Activated effector memory CD4-positive, alpha-beta T cell treated with Interleukin-2 at 50 U/mL for 16 hours (primary cell): Measurements from ENCODE around the gene WBP11.

Experiments
- DNase-seq: peaks from one replicate; pipeline ENCODE4 v3.0.0-alpha.2; 2020

Gene WBP11

GRCh38 chr12:14803011-14803829, at the start of gene WBP11, which contains the start of gene C12orf60:
TSS of gene WBP11 (minus strand) at chr12:14803478. CDS start at chr12:14801383, 2,095 bp downstream.
TSS of gene C12orf60 (plus strand) at chr12:14803670. CDS start at chr12:14822936, 19,266 bp downstream.
- peak; percentile 83 for DNase-seq

GRCh38 chr12:14852880-14853279, 49.6 kb upstream of the WBP11 start:
- no peak for DNase-seq

- no peak for DNase-seq
Observed at GRCh38 chr12:14850929-14851663, 47.8 kb upstream of the WBP11 start.

- no peak for DNase-seq
Observed at GRCh38 chr12:14849661-14850060, 46.4 kb upstream of the WBP11 start.

- no peak for DNase-seq
Observed at GRCh38 chr12:14846876-14847580, 43.8 kb upstream of the WBP11 start.

GRCh38 chr12:14846042-14846587, 42.8 kb upstream of the WBP11 start:
- no peak for DNase-seq

- no peak for DNase-seq
Observed at GRCh38 chr12:14845350-14845750, 42.1 kb upstream of the WBP11 start.

- DNase-seq = no peak
Observed at GRCh38 chr12:14844401-14844800, 41.1 kb upstream of the WBP11 start.

GRCh38 chr12:14843425-14843887, 40.2 kb upstream of the WBP11 start, which contains the start of gene ART4:
TSS of gene ART4 (minus strand) at chr12:14843526. CDS start at chr12:14843113, 413 bp downstream.
- no peak for DNase-seq

GRCh38 chr12:14842315-14842714, 39.0 kb upstream of the WBP11 start:
- no peak for DNase-seq

GRCh38 chr12:14841761-14842160, 38.5 kb upstream of the WBP11 start:
- no peak for DNase-seq

- DNase-seq = no peak
Observed at GRCh38 chr12:14840616-14841015, 37.3 kb upstream of the WBP11 start.

GRCh38 chr12:14839262-14839661, 36.0 kb upstream of the WBP11 start:
- no peak for DNase-seq

- DNase-seq = no peak
Observed at GRCh38 chr12:14836336-14837210, 33.3 kb upstream of the WBP11 start.

- DNase-seq = no peak
Observed at GRCh38 chr12:14834509-14834908, 31.2 kb upstream of the WBP11 start.

GRCh38 chr12:14833952-14834351, 30.7 kb upstream of the WBP11 start:
- DNase-seq = no peak

GRCh38 chr12:14833336-14833735, 30.1 kb upstream of the WBP11 start:
- no peak for DNase-seq

- no peak for DNase-seq
Observed at GRCh38 chr12:14828892-14829291, 25.6 kb upstream of the WBP11 start.

GRCh38 chr12:14827043-14827442, 23.8 kb upstream of the WBP11 start:
- no peak for DNase-seq

- DNase-seq = no peak
Observed at GRCh38 chr12:14826491-14826890, 23.2 kb upstream of the WBP11 start.

GRCh38 chr12:14825256-14825655, 22.0 kb upstream of the WBP11 start:
- DNase-seq = no peak
